IPS DF 6.9 (cell line): ENCODE data around the gene SCARB1.

Source experiments
- DNase-seq: peaks from one replicate; pipeline ENCODE4 v3.0.0-alpha.2; 2013; ENCODE audit warnings: low read depth, low spot score
- H3K27ac ChIP-seq: one replicate; pipeline ENCODE4 v1.5.1; 2013; ENCODE audit warnings: low read length, control low read depth
- H3K27me3 ChIP-seq: 2 replicates; pipeline ENCODE4 v1.6.1; 2013; ENCODE audit warnings: mild to moderate bottlenecking, low read length; ENCODE audit not compliant: control insufficient read depth, insufficient read depth
- H3K36me3 ChIP-seq: 2 replicates; pipeline ENCODE4 v1.6.1; 2013; ENCODE audit warnings: low read length; ENCODE audit not compliant: control insufficient read depth, insufficient read depth
- H3K4me1 ChIP-seq: 2 replicates; pipeline ENCODE4 v1.6.1; 2013; ENCODE audit warnings: low read length; ENCODE audit not compliant: control insufficient read depth, insufficient read depth
- H3K4me3 ChIP-seq: 2 replicates; pipeline ENCODE4 v1.5.1; 2013; ENCODE audit warnings: mild to moderate bottlenecking, low read length
- H3K9me3 ChIP-seq: 2 replicates; pipeline ENCODE4 v1.6.1; 2013; ENCODE audit warnings: low read length, inconsistent platforms; ENCODE audit not compliant: control insufficient read depth, insufficient read depth
- WGBS: extraction: QIAGEN DNeasy Blood & Tissue Kit; methylation state at CpG from one replicate; pipeline ENCODE4 v1.1.7; 2013; ENCODE audit warnings: mixed read lengths, missing lambda C conversion rate; ENCODE audit not compliant: insufficient read length, insufficient coverage; 5-methylcytosine and 5-hydroxymethylcytosine counted together

SCARB1 gene

GRCh38 chr12:124756760-124757159, 106.9 kb downstream of the SCARB1 start:
- no CpG with 5 or more reads among the region's 3 CpGs for WGBS
- H3K4me3 ChIP-seq: no peak overlapping the region
- H3K27ac ChIP-seq: no peak overlapping the region
- H3K4me1 ChIP-seq: peaks cover 10% of the 10 kb centered on the region; the same call in 1 of the 2 replicates
- H3K9me3 ChIP-seq: no peaks in the 10 kb centered on the region
- no peak for DNase-seq
- no peaks in the 10 kb centered on the region for H3K27me3 ChIP-seq
- no peaks in the 10 kb centered on the region for H3K36me3 ChIP-seq

DNA sequence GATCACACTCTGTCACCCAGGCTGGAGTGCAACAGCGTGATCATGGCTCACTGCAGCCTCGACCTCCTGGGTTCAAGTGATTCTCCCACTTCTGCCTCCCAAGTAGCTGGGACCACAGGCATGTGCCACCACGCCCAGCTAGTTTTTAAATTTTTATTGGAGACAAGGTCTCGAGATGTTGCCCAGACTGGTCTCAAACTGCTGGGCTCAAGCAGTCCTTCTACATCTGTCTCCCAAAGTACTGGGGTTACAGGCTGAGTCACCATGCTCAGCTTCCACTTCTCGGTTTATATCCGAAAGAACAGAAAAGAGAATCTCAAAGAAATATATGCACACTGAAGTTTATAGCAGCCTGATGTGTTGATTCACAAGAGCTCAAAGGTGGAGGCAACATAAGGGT, 107.5 kb downstream of the SCARB1 start:
- no peak for DNase-seq
- Histone ChIP-seq H3K27ac (no peak overlapping the region), H3K9me3 (no peaks in the 10 kb centered on the region), H3K36me3 (no peaks in the 10 kb centered on the region), H3K4me3 (no peak overlapping the region), H3K4me1 (peaks cover 10% of the 10 kb centered on the region; the same call in 1 of the 2 replicates), H3K27me3 (no peaks in the 10 kb centered on the region)
- no CpG with 5 or more reads among the region's 6 CpGs for WGBS

- no peak overlapping the region for H3K4me3 ChIP-seq
- H3K27me3 ChIP-seq: no peaks in the 10 kb centered on the region
- H3K9me3 ChIP-seq: no peaks in the 10 kb centered on the region
- H3K36me3 ChIP-seq: no peaks in the 10 kb centered on the region
- no peak overlapping the region for H3K27ac ChIP-seq
- no peak for DNase-seq
- no CpG with 5 or more reads among the region's 8 CpGs for WGBS
- H3K4me1 ChIP-seq: peaks cover 10% of the 10 kb centered on the region; the same call in 1 of the 2 replicates
Observed at GRCh38 chr12:124755801-124756148, 107.9 kb downstream of the SCARB1 start.

DNA sequence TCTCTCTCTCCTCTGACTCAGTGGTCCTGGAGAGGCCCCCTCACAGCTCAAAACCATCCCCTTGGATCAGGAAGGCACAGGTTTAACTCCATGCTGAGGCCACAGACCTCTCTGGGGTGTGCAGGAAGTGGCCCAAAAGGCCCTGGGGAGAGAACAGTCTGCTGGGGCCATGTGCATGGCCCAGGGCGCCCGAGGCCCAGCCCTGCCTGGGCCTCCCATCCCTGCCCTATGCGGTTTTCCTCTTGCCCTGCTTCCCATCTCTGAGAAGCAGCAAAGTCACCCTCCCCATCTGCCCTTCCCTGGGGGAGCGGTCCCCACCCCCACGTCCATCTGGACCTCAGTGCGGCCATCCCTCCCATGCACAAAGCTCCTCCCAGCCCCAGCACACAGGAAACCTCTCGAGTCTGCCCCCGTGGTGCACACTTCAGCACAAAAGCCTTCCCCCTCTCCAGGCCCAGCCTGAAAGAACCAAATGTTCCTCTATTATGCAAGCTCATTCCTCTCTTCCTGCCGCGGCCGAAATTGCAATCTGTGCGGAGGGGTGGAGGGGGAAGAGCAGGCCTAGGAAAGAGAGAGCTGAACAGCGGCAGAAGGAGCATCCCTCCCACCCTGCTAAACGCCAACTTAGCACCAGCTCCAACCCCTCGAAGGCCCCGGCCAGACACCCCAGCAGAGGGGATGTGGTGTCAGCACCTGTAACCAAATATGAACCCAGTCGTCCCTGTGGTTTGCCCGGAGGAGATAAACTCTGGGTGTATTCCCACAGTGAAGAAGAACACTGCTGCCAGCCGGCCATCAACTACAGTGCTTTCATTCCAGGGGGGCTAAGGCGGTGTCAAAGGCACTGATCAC, 108.5 kb downstream of the SCARB1 start:
- H3K27ac ChIP-seq: no peak overlapping the region
- H3K4me3 ChIP-seq: no peak overlapping the region
- no peaks in the 10 kb centered on the region for H3K36me3 ChIP-seq
- peaks cover 8% of the 10 kb centered on the region; the same call in 1 of the 2 replicates for H3K4me1 ChIP-seq
- no CpG with 5 or more reads among the region's 20 CpGs for WGBS
- H3K27me3 ChIP-seq: no peaks in the 10 kb centered on the region
- H3K9me3 ChIP-seq: no peaks in the 10 kb centered on the region
- DNase-seq: no peak

DNA sequence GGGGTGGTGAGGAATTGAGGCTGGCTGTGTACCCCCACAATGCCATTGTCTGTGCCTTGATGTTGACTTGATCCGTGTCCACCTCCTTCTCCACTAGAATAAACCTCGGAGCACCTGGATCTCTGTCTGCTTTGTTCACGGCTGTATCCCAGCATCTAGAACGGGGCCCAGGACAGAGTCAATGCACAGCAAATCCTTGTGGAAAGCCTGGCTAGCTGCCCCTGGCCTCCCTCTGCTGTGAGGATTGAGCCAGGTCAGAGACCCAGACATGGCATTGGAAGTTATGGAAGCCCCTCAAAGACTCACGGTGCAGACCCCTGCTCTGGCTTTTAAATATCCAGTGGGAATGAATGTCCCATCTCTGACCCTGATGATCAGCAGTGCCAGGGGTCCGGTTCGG, 109.2 kb downstream of the SCARB1 start:
- Histone ChIP-seq H3K27me3 (no peaks in the 10 kb centered on the region), H3K4me3 (no peak overlapping the region), H3K36me3 (no peaks in the 10 kb centered on the region), H3K4me1 (peaks cover 8% of the 10 kb centered on the region; the same call in 1 of the 2 replicates), H3K27ac (no peak overlapping the region), H3K9me3 (no peaks in the 10 kb centered on the region)
- WGBS: no CpG with 5 or more reads among the region's 7 CpGs
- DNase-seq: no peak

- DNase-seq: no peak
- Histone ChIP-seq H3K4me1 (peaks cover 8% of the 10 kb centered on the region; the same call in 1 of the 2 replicates), H3K27me3 (no peaks in the 10 kb centered on the region), H3K4me3 (no peak overlapping the region), H3K27ac (no peak overlapping the region), H3K36me3 (no peaks in the 10 kb centered on the region), H3K9me3 (no peaks in the 10 kb centered on the region)
- WGBS: no CpG with 5 or more reads among the region's 4 CpGs
Observed at GRCh38 chr12:124753993-124754392, 109.7 kb downstream of the SCARB1 start.

- Histone ChIP-seq H3K27me3 (no peaks in the 10 kb centered on the region), H3K27ac (no peak overlapping the region), H3K9me3 (no peaks in the 10 kb centered on the region), H3K4me3 (no peak overlapping the region), H3K36me3 (no peaks in the 10 kb centered on the region), H3K4me1 (peaks cover 5% of the 10 kb centered on the region; the same call in 1 of the 2 replicates)
- DNase-seq: no peak
- WGBS: no CpG with 5 or more reads among the region's 11 CpGs
Observed at GRCh38 chr12:124753228-124753591, 110.5 kb downstream of the SCARB1 start.

DNA sequence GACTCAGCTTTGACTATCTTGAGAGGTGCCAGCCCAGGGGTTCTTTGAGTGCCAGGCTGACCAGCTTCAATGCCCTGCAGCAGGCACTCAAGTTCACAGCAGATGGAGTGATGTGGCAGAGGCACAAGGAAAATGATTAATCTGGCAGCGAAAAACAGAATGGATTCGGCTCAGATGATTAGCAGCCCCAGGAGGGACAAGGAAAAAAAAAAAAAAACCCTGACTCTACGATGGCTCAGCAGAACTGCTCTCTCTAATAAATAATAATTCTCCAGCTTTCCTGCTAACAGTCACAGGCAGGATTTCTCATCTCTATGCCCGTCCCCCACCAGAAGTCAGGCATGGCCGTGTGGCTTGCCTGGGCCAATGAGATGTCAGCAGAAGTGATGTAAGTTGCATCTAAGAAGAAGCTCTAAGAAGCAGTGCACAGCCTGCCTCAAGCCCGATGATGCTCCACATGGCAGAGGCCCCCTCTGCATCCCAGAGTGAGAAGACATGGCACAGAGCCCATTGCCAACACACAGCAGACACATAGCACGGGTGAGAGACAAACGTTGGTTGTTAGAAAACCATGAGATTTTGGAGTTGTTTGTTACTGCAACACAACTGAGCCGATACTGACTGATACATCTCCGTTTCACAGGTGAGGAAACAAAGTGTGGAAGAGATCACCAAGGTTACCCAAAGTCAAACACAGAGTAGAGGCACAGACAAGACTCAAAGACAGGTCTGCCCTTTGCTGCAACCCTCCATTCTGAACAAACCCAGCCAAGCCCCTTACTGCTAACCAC, 111.0 kb downstream of the SCARB1 start:
- WGBS: no CpG with 5 or more reads among the region's 10 CpGs
- Histone ChIP-seq H3K36me3 (no peaks in the 10 kb centered on the region), H3K27ac (no peak overlapping the region), H3K4me1 (peaks cover 5% of the 10 kb centered on the region; the same call in 1 of the 2 replicates), H3K4me3 (no peak overlapping the region), H3K27me3 (no peaks in the 10 kb centered on the region), H3K9me3 (no peaks in the 10 kb centered on the region)
- DNase-seq: no peak

DNA sequence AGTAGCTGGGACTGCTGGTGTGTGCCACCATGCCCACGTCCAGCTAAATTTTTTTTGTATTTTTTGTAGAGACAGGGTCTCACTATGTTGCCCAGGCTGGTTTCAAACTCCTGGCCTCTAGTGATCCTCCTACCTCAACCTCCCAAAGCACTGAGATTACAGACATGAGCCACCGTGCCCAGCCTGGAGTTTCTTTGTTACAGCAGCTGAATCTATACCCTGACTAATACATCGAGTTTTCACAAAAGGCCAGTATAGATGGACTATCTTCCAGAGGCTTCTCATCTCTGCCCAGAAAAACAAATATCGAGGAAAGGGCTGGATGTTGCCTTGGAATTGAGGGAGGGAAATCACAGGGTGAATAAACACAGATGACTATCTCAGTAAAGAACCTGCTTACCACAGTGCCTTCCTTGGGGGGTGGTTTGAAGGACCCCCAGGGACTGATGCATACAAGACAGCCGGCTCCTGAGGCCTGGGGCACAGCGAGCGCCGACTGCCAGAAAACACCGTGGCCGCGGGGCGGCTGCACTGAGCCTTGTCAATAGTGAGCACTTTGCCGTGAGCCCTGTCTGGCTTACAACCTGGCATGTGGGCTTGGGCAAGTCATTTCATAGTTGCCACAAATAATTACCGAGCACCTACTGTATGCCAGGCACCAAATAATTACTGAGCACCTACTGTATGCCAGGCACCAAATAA, 111.9 kb downstream of the SCARB1 start:
- WGBS: no CpG with 5 or more reads among the region's 14 CpGs
- Histone ChIP-seq H3K27ac (no peak overlapping the region), H3K36me3 (no peaks in the 10 kb centered on the region)

GRCh38 chr12:124750787-124751471, 112.7 kb downstream of the SCARB1 start:
- Histone ChIP-seq H3K27ac (no peak overlapping the region), H3K4me3 (no peak overlapping the region), H3K4me1 (peaks cover 5% of the 10 kb centered on the region; the same call in 1 of the 2 replicates), H3K9me3 (no peaks in the 10 kb centered on the region), H3K36me3 (no peaks in the 10 kb centered on the region), H3K27me3 (no peaks in the 10 kb centered on the region)
- no CpG with 5 or more reads among the region's 19 CpGs for WGBS
- no peak for DNase-seq

More for the DNA sequence above, 111.9 kb downstream of the SCARB1 start:
- peaks cover 5% of the 10 kb centered on the region; the same call in 1 of the 2 replicates for H3K4me1 ChIP-seq
- H3K4me3 ChIP-seq: no peak overlapping the region
- H3K9me3 ChIP-seq: no peaks in the 10 kb centered on the region
- H3K27me3 ChIP-seq: no peaks in the 10 kb centered on the region
- DNase-seq: no peak
